Cardiac ventricle fibroblast (primary cell): ENCODE measurements around the gene P4HTM. TPM values are rescaled to one million over a fixed set of nuclear protein-coding genes. Genes with fewer than 3 reads are reported as not detected.

Experiments used
- total RNA-seq: library from RNA; depleted of rRNA; stranded (reverse); fragments of >200 nt; gene quantifications from 2 replicates; pipeline ENCODE4 v1.2.3, GENCODE V29; 2015

Gene P4HTM, protein sequence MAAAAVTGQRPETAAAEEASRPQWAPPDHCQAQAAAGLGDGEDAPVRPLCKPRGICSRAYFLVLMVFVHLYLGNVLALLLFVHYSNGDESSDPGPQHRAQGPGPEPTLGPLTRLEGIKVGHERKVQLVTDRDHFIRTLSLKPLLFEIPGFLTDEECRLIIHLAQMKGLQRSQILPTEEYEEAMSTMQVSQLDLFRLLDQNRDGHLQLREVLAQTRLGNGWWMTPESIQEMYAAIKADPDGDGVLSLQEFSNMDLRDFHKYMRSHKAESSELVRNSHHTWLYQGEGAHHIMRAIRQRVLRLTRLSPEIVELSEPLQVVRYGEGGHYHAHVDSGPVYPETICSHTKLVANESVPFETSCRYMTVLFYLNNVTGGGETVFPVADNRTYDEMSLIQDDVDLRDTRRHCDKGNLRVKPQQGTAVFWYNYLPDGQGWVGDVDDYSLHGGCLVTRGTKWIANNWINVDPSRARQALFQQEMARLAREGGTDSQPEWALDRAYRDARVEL
- total RNA-seq = 23.0 and 27.6 TPM in 2 replicates

DNA sequence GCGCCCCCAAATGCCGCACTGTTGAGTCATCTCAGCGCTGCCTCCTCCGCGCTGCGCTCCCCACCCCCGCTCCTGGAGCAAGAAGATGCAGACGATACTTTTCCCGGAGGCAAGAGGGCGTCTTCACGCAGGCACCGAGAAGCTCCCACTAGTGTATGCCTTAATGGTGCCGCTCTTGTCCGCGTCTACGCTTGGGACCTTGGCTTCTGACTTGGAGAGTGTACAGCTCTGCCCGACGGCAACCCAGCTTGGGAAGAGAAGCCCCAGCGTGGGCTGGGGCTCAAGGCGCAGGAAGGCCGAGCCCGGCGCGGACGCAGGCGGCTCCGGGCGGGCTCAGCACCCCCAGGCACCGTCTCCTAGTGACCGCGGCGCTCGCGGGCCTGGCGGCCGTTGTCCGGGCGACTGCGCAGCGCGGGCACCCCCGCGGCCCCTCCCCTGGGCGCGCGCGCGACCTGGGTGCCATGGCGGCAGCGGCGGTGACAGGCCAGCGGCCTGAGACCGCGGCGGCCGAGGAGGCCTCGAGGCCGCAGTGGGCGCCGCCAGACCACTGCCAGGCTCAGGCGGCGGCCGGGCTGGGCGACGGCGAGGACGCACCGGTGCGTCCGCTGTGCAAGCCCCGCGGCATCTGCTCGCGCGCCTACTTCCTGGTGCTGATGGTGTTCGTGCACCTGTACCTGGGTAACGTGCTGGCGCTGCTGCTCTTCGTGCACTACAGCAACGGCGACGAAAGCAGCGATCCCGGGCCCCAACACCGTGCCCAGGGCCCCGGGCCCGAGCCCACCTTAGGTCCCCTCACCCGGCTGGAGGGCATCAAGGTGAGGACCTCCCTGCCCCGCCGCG, at the start of gene P4HTM:
P4HTM (plus strand) TSS at position 446 of the 840 bp plus-strand sequence; CDS start at position 462, 16 bp downstream.

DNA sequence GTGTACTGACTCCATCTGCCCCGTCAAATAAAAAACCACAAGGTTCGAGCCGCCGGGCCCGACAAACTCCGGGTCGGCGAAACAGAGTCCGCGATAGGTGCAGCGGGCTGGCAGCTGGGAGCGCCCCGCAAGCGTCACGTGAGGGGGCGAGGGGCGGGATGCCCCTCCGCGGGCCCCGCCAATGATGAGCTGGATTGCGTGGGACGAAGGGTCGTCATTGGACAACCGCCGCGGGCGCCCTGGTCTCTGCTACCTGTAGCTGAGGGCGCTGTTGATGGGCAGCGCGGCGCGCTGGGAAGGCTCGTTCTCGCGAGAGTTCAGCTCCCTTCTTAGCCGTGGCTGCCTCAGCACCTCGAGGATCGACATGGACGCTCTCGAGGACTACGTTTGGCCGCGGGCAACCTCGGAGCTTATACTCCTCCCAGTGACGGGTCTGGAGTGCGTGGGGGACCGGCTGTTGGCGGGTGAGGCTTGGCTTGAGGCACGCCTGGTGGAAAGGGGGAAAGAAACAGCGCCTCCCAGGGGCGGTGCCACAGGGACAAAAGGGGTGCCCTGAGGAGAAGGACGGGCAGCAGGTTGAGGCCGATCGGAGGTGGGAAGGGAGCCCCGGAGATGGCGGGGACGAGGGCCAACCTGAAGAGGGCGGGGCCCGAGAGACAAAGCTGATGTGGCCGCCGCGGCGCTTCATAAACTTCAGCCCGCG, 17.2 kb downstream of the P4HTM start, which contains the start of gene WDR6:
WDR6 (plus strand) TSS at position 324 of the 703 bp plus-strand sequence; CDS start at position 365, 41 bp downstream.

DNA sequence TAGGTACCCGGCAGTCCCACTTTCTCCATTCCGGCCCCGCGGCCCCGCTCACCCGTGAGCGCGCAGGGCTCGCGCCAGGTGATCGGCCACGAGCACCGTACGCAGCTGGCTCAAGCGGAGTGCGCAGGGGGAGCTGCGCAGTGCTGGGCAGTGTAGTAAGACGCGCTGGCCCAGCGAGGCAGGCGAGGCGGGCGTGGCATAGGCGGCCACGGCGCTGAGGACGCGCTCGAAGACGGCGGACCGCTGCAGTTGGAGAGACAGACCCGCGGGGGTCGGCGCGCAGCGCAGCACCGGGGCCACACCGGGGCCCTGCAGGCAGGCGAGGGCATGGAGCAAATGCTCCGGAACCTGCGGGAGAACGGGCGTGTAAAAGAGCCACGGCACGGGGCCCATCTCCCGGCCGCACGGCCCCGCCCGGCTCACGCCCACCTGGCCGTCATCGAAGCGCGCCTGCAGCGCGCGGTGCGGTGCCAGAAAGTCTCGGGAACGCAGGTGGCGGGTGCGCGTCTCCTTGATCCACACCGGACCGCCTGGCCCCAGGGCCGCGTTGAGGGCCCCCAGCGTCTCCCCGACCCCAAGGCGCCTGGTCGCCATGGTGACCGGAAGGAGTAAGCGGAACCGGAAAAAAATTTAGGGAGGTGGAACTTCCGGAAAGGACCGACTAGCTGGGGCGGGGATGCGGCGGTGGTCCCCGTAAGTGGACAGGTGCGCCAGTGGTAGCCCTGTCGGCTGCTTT, 28.1 kb downstream of the P4HTM start, which contains the start of gene DALRD3:
DALRD3 (minus strand) TSS at position 610 of the 736 bp plus-strand sequence; CDS start at position 594, 16 bp downstream.

DNA sequence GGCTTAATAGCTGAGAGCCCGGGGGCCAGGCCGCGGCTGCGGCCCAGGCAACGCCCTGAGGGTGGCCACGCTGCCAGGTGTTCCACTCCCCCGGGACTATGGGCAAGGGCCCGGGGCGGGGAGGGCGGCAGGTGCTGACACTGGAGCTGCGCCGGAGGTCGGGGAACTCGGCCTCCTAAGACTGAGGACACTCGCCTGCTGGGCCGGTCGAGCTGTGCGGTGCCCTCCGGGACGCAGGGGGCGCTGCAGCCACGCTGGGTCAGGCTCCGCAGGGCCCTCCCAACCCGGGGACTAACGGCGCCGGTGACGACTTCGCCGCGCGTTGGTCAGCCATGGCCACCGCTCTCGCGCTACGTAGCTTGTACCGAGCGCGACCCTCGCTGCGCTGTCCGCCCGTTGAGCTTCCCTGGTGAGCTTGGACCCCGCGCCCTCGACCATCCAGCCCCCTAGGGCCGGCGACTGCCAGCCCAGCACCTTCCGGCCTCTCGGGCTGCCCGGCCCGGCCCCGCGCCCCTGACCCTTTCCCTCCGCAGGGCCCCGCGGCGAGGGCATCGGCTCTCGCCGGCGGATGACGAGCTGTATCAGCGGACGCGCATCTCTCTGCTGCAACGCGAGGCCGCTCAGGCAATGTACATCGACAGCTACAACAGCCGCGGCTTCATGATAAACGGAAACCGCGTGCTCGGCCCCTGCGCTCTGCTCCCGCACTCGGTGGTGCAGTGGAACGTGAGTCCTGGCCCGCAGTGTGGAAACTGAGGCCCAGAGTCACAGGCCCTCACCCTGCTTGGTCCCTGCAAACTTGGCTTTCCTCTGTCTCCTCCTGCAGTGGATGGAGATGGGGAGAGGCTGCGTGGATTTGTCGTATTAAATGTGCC, 32.0 kb downstream of the P4HTM start, which contains the start of gene NDUFAF3:
NDUFAF3 (plus strand) TSS at position 309 of the 875 bp plus-strand sequence; CDS start at position 333, 24 bp downstream.

DNA sequence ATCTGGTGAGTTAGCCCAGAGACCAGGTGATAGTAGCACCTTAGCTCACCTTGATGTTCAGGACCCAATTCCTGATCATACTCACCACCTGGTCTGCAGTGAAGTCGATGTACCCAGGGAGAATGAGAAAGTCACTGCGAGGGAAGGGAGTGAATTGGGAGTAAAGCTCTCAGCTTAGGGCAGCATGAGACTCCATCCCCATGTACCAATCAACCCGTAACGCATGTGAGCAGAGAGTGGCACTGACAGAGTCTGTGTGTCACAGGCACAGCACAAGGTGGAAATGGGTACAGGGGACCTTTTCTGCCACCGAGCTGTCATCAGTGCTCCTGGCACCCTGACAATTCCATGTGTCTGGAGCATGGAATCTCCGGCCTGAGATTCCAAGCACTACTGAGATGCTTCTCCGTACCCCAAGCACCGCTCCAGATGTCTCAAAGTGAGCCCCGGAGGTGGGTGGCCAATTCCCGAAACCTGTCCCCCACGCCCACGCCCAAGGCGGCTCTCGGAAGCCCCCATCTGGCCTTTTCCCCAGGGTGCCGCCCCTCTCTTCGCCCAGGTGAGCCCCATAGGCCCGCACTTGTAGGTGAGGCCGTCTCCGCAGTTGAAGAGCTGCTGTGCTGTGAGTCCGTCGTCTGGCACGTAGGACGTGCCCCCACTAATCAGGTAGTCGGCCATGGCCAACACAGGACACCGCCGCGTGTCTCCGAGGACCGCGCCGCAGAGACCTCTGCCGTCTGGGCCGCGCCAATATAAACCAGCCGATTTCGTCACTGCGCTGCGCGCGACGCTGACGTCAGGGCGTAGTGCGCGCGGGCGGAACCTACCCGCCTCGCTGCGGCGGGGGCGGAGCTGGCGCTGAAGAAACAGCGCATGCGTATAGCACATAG, 38.9 kb downstream of the P4HTM start, which contains the start of gene IMPDH2:
IMPDH2 (minus strand) TSS at position 726 of the 890 bp plus-strand sequence; CDS start at position 678, 48 bp downstream.

Other genes starting within 250 kb of the P4HTM start
- 21.2 and 30.6 TPM in 2 replicates for gene PRKAR2A, start 142.4 kb upstream of the P4HTM start, total RNA-seq
- 15.5 and 16.7 TPM in 2 replicates for gene SLC25A20, start 91.4 kb upstream of the P4HTM start, total RNA-seq
- gene ARIH2, start 71.4 kb upstream of the P4HTM start, total RNA-seq = 33.6 and 41.9 TPM in 2 replicates
- 70.8 and 72.8 TPM in 2 replicates for gene WDR6, start 17.1 kb downstream of the P4HTM start, total RNA-seq
- 38.5 and 40.8 TPM in 2 replicates for gene DALRD3, start 28.3 kb downstream of the P4HTM start, total RNA-seq
- 48.8 and 52.8 TPM in 2 replicates for gene NDUFAF3, start 31.9 kb downstream of the P4HTM start, total RNA-seq
- 267 and 271 TPM in 2 replicates for gene IMPDH2, start 39.2 kb downstream of the P4HTM start, total RNA-seq
- gene QRICH1, start 103.8 kb downstream of the P4HTM start, total RNA-seq = 41.1 and 45.7 TPM in 2 replicates
- 191 and 207 TPM in 2 replicates for gene QARS1, start 114.5 kb downstream of the P4HTM start, total RNA-seq
- 36.4 and 37.6 TPM in 2 replicates for gene USP19, start 130.6 kb downstream of the P4HTM start, total RNA-seq
- 692 and 725 TPM in 2 replicates for gene LAMB2, start 142.8 kb downstream of the P4HTM start, total RNA-seq
- gene CCDC71, start 176.1 kb downstream of the P4HTM start, total RNA-seq = 24.3 and 27.9 TPM in 2 replicates
- 19.4 and 19.7 TPM in 2 replicates for gene KLHDC8B, start 181.4 kb downstream of the P4HTM start, total RNA-seq